Measurements from ENCODE around the gene CNKSR2.

Gene CNKSR2

DNA sequence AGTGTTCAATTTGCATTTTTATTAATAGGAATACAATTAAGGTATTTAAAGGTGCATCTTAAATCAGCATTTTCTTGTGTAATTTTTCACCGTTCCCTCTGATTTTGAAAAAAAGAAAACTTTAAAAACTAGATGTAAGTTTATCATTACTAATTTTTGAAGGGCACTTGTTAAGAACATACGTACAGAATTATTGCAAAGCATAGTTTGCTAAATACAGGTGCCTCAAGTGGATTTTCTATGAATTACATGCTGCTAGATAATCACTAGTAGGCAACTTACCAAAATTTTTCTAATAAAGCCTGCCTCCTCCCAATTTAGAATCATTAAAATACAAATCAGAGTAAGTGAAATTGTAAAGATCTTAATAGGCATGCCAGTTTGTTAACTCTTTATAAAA, 8.5 kb downstream of the CNKSR2 start:
- H3K27ac ChIP-seq (ENCODE audit: low read length): no peak overlapping the region
- no peaks in the 10 kb centered on the region for H3K9me3 ChIP-seq (ENCODE audit: control insufficient read depth, insufficient read depth, low read length)
- no peaks in the 10 kb centered on the region for H3K36me3 ChIP-seq (ENCODE audit: control insufficient read depth, insufficient read depth, low read length)
- no peaks in the 10 kb centered on the region for H3K27me3 ChIP-seq (ENCODE audit: control insufficient read depth, insufficient read depth, low read length)
- WGBS (ENCODE audit: insufficient coverage, insufficient read length): no CpG with 5 or more reads among the region's 2 CpGs
- no peak for DNase-seq (ENCODE audit: low read depth, low spot score)
- H3K4me3 ChIP-seq (ENCODE audit: low read length): no peak overlapping the region
- H3K4me1 ChIP-seq (ENCODE audit: control insufficient read depth, insufficient read depth, low read length): no peaks in the 10 kb centered on the region

DNA sequence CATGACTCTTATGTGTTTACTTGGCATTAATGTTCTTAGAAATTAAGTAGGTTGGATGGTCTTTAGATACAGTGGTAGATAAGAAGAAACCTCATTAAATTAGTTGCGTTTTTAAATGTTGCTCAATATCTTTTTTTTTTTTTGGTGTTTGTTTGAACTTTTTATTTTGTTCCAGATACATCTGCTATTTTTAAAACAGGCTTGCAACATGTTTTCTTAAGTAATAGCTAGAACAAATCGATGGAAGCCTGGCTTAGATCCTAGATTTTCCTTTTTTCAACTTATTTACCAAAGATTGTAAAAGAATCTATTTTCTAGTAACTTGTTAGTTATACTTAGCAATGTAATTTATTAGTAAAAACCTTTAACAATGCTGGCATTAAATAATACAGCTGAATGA, 9.3 kb downstream of the CNKSR2 start:
- Histone ChIP-seq H3K9me3 (ENCODE audit: control insufficient read depth, insufficient read depth, low read length) (no peaks in the 10 kb centered on the region), H3K27me3 (ENCODE audit: control insufficient read depth, insufficient read depth, low read length) (no peaks in the 10 kb centered on the region), H3K36me3 (ENCODE audit: control insufficient read depth, insufficient read depth, low read length) (no peaks in the 10 kb centered on the region), H3K4me3 (ENCODE audit: low read length) (no peak overlapping the region), H3K4me1 (ENCODE audit: control insufficient read depth, insufficient read depth, low read length) (no peaks in the 10 kb centered on the region), H3K27ac (ENCODE audit: low read length) (no peak overlapping the region)
- DNase-seq (ENCODE audit: low read depth, low spot score): no peak
- no CpG with 5 or more reads among the region's 2 CpGs for WGBS (ENCODE audit: insufficient coverage, insufficient read length)

GRCh38 chrX:21384178-21384577, 10.0 kb downstream of the CNKSR2 start:
- no peak for DNase-seq (ENCODE audit: low read depth, low spot score)
- no peaks in the 10 kb centered on the region for H3K4me1 ChIP-seq (ENCODE audit: control insufficient read depth, insufficient read depth, low read length)
- H3K27me3 ChIP-seq (ENCODE audit: control insufficient read depth, insufficient read depth, low read length): no peaks in the 10 kb centered on the region
- WGBS (ENCODE audit: insufficient coverage, insufficient read length): no CpG with 5 or more reads among the region's 1 CpG
- no peaks in the 10 kb centered on the region for H3K36me3 ChIP-seq (ENCODE audit: control insufficient read depth, insufficient read depth, low read length)
- H3K4me3 ChIP-seq (ENCODE audit: low read length): no peak overlapping the region
- no peak overlapping the region for H3K27ac ChIP-seq (ENCODE audit: low read length)
- H3K9me3 ChIP-seq (ENCODE audit: control insufficient read depth, insufficient read depth, low read length): no peaks in the 10 kb centered on the region

DNA sequence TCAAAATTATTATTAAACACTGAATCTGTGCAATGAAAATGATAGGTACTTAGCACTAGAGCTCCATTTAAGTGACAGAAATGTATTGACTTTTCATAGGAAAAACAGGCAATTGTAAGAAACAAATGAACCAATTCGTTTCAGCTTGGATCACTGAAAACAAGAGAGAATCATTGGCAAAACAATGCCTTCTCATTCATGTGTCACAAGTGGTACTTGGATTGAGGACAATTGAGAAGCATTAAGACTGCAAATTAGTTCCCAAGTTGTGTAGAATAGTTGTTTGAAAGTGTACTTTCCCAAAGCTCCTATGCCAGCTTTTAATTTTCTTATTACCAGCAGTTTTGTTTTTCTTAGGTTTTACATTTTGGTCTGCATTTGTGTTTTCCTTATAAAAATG, 20.6 kb downstream of the CNKSR2 start:
- no CpG with 5 or more reads among the region's 1 CpG for WGBS (ENCODE audit: insufficient coverage, insufficient read length)
- no peaks in the 10 kb centered on the region for H3K4me1 ChIP-seq (ENCODE audit: control insufficient read depth, insufficient read depth, low read length)
- DNase-seq (ENCODE audit: low read depth, low spot score): no peak
- H3K27ac ChIP-seq (ENCODE audit: low read length): no peak overlapping the region
- no peaks in the 10 kb centered on the region for H3K27me3 ChIP-seq (ENCODE audit: control insufficient read depth, insufficient read depth, low read length)
- H3K4me3 ChIP-seq (ENCODE audit: low read length): no peak overlapping the region
- no peaks in the 10 kb centered on the region for H3K9me3 ChIP-seq (ENCODE audit: control insufficient read depth, insufficient read depth, low read length)
- H3K36me3 ChIP-seq (ENCODE audit: control insufficient read depth, insufficient read depth, low read length): no peaks in the 10 kb centered on the region

- Histone ChIP-seq H3K27ac (ENCODE audit: low read length) (no peak overlapping the region), H3K4me3 (ENCODE audit: low read length) (no peak overlapping the region), H3K4me1 (ENCODE audit: control insufficient read depth, insufficient read depth, low read length) (no peaks in the 10 kb centered on the region), H3K36me3 (ENCODE audit: control insufficient read depth, insufficient read depth, low read length) (no peaks in the 10 kb centered on the region), H3K27me3 (ENCODE audit: control insufficient read depth, insufficient read depth, low read length) (no peaks in the 10 kb centered on the region), H3K9me3 (ENCODE audit: control insufficient read depth, insufficient read depth, low read length) (no peaks in the 10 kb centered on the region)
- no peak for DNase-seq (ENCODE audit: low read depth, low spot score)
- no CpG with 5 or more reads among the region's 3 CpGs for WGBS (ENCODE audit: insufficient coverage, insufficient read length)
Observed at GRCh38 chrX:21398426-21398825, 24.2 kb downstream of the CNKSR2 start.

GRCh38 chrX:21400408-21401121, 26.3 kb downstream of the CNKSR2 start:
- Histone ChIP-seq H3K9me3 (ENCODE audit: control insufficient read depth, insufficient read depth, low read length) (no peaks in the 10 kb centered on the region), H3K27ac (ENCODE audit: low read length) (no peak overlapping the region), H3K36me3 (ENCODE audit: control insufficient read depth, insufficient read depth, low read length) (no peaks in the 10 kb centered on the region), H3K27me3 (ENCODE audit: control insufficient read depth, insufficient read depth, low read length) (no peaks in the 10 kb centered on the region), H3K4me1 (ENCODE audit: control insufficient read depth, insufficient read depth, low read length) (no peaks in the 10 kb centered on the region), H3K4me3 (ENCODE audit: low read length) (no peak overlapping the region)
- WGBS (ENCODE audit: insufficient coverage, insufficient read length): no CpG with 5 or more reads among the region's 1 CpG
- no peak for DNase-seq (ENCODE audit: low read depth, low spot score)

- Histone ChIP-seq H3K4me3 (ENCODE audit: low read length) (no peak overlapping the region), H3K36me3 (ENCODE audit: control insufficient read depth, insufficient read depth, low read length) (no peaks in the 10 kb centered on the region), H3K27ac (ENCODE audit: low read length) (no peak overlapping the region), H3K9me3 (ENCODE audit: control insufficient read depth, insufficient read depth, low read length) (no peaks in the 10 kb centered on the region), H3K4me1 (ENCODE audit: control insufficient read depth, insufficient read depth, low read length) (no peaks in the 10 kb centered on the region), H3K27me3 (ENCODE audit: control insufficient read depth, insufficient read depth, low read length) (no peaks in the 10 kb centered on the region)
- no CpG with 5 or more reads among the region's 2 CpGs for WGBS (ENCODE audit: insufficient coverage, insufficient read length)
- DNase-seq (ENCODE audit: low read depth, low spot score): no peak
Observed at GRCh38 chrX:21408307-21408706, 34.1 kb downstream of the CNKSR2 start.

DNA sequence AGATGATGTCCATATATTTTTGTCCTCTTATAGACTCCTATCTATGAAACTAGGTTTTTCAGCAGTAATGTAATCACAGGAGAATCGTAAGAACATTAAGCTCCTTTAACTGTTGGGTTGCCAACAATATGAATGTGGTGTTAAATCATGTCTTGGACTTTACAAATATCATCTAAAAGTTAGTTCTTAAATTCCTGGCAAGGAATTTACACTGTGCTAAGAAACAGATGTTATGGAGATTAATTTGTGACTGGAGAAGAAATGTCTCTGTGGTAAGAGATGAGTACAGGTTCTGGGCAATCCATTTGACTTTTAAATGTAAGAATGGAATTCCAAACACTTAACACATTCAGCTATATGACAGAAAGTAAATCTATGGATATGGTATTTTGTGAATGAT, 34.6 kb downstream of the CNKSR2 start:
- no peak for DNase-seq (ENCODE audit: low read depth, low spot score)
- Histone ChIP-seq H3K4me1 (ENCODE audit: control insufficient read depth, insufficient read depth, low read length) (no peaks in the 10 kb centered on the region), H3K4me3 (ENCODE audit: low read length) (no peak overlapping the region), H3K36me3 (ENCODE audit: control insufficient read depth, insufficient read depth, low read length) (no peaks in the 10 kb centered on the region), H3K27me3 (ENCODE audit: control insufficient read depth, insufficient read depth, low read length) (no peaks in the 10 kb centered on the region), H3K9me3 (ENCODE audit: control insufficient read depth, insufficient read depth, low read length) (no peaks in the 10 kb centered on the region), H3K27ac (ENCODE audit: low read length) (no peak overlapping the region)
- no CpG with 5 or more reads among the region's 1 CpG for WGBS (ENCODE audit: insufficient coverage, insufficient read length)

GRCh38 chrX:21412029-21412428, 37.8 kb downstream of the CNKSR2 start:
- WGBS (ENCODE audit: insufficient coverage, insufficient read length): no CpG with 5 or more reads among the region's 3 CpGs

GRCh38 chrX:21412883-21413282, 38.7 kb downstream of the CNKSR2 start:
- Histone ChIP-seq H3K36me3 (ENCODE audit: control insufficient read depth, insufficient read depth, low read length) (no peaks in the 10 kb centered on the region), H3K27ac (ENCODE audit: low read length) (no peak overlapping the region), H3K27me3 (ENCODE audit: control insufficient read depth, insufficient read depth, low read length) (no peaks in the 10 kb centered on the region), H3K4me3 (ENCODE audit: low read length) (no peak overlapping the region), H3K9me3 (ENCODE audit: control insufficient read depth, insufficient read depth, low read length) (no peaks in the 10 kb centered on the region), H3K4me1 (ENCODE audit: control insufficient read depth, insufficient read depth, low read length) (no peaks in the 10 kb centered on the region)
- WGBS (ENCODE audit: insufficient coverage, insufficient read length): no CpG with 5 or more reads among the region's 3 CpGs
- no peak for DNase-seq (ENCODE audit: low read depth, low spot score)

More at GRCh38 chrX:21412029-21412428, 37.8 kb downstream of the CNKSR2 start:
- DNase-seq (ENCODE audit: low read depth, low spot score): no peak
- Histone ChIP-seq H3K27ac (ENCODE audit: low read length) (no peak overlapping the region), H3K4me1 (ENCODE audit: control insufficient read depth, insufficient read depth, low read length) (no peaks in the 10 kb centered on the region), H3K27me3 (ENCODE audit: control insufficient read depth, insufficient read depth, low read length) (no peaks in the 10 kb centered on the region), H3K9me3 (ENCODE audit: control insufficient read depth, insufficient read depth, low read length) (no peaks in the 10 kb centered on the region), H3K4me3 (ENCODE audit: low read length) (no peak overlapping the region), H3K36me3 (ENCODE audit: control insufficient read depth, insufficient read depth, low read length) (no peaks in the 10 kb centered on the region)

GRCh38 chrX:21427086-21427485, 52.9 kb downstream of the CNKSR2 start:
- no peaks in the 10 kb centered on the region for H3K4me1 ChIP-seq (ENCODE audit: control insufficient read depth, insufficient read depth, low read length)
- H3K27me3 ChIP-seq (ENCODE audit: control insufficient read depth, insufficient read depth, low read length): no peaks in the 10 kb centered on the region
- no peak overlapping the region for H3K4me3 ChIP-seq (ENCODE audit: low read length)
- no peaks in the 10 kb centered on the region for H3K36me3 ChIP-seq (ENCODE audit: control insufficient read depth, insufficient read depth, low read length)
- no peak for DNase-seq (ENCODE audit: low read depth, low spot score)
- no peaks in the 10 kb centered on the region for H3K9me3 ChIP-seq (ENCODE audit: control insufficient read depth, insufficient read depth, low read length)
- WGBS (ENCODE audit: insufficient coverage, insufficient read length): no CpG with 5 or more reads among the region's 2 CpGs
- no peak overlapping the region for H3K27ac ChIP-seq (ENCODE audit: low read length)

Measured in iPS DF 6.9 (cell line).